ENCODE measurements around the gene MPDZ.

The MPDZ gene

GRCh38 chr9:13107008-13107407 lies 172.5 kb downstream of the MPDZ start:
- no peak overlapping the region for H3K4me3 ChIP-seq (ENCODE audit: low read depth, low read length, poor library complexity, severe bottlenecking)
- H3K27ac ChIP-seq (ENCODE audit: low read depth, low read length, poor library complexity, severe bottlenecking): no peak overlapping the region
- TF ChIP-seq EZH2 (IDR thresholded peaks at IDR 0.05; ENCODE audit: borderline replicate concordance, low read length) (no peak), CTCF (IDR thresholded peaks at IDR 0.05; ENCODE audit: low read length) (no peak)
- no peak overlapping the region for H2AFZ ChIP-seq (ENCODE audit: low read length)
- H3K9me3 ChIP-seq (ENCODE audit: low read length): no peaks in the 10 kb centered on the region
- H3F3A ChIP-seq (ENCODE audit: insufficient read depth, low read length): no peaks in the 10 kb centered on the region
- H4K20me1 ChIP-seq (ENCODE audit: insufficient read depth, low read length): no peaks in the 10 kb centered on the region
- H3K79me2 ChIP-seq (ENCODE audit: insufficient read depth, low read length): no peaks in the 10 kb centered on the region
- no peaks in the 10 kb centered on the region for H3K9me2 ChIP-seq (ENCODE audit: low read depth, low read length)
- no peaks in the 10 kb centered on the region for H3K27me3 ChIP-seq (ENCODE audit: insufficient read depth, low read length)
- no peaks in the 10 kb centered on the region for H3K36me3 ChIP-seq (ENCODE audit: insufficient read depth, low read length)
- H3K4me1 ChIP-seq (ENCODE audit: insufficient read depth, low read length, severe bottlenecking): no peaks in the 10 kb centered on the region
- H3K9ac ChIP-seq (ENCODE audit: low read length): no peak overlapping the region
- no peak overlapping the region for H3K4me2 ChIP-seq (ENCODE audit: low read length)

GRCh38 chr9:13100914-13101572 lies 178.4 kb downstream of the MPDZ start:
- Histone ChIP-seq H4K20me1 (ENCODE audit: insufficient read depth, low read length) (no peaks in the 10 kb centered on the region), H3K36me3 (ENCODE audit: insufficient read depth, low read length) (no peaks in the 10 kb centered on the region), H2AFZ (ENCODE audit: low read length) (no peak overlapping the region), H3K4me2 (ENCODE audit: low read length) (no peak overlapping the region), H3K79me2 (ENCODE audit: insufficient read depth, low read length) (no peaks in the 10 kb centered on the region), H3K27me3 (ENCODE audit: insufficient read depth, low read length) (no peaks in the 10 kb centered on the region), H3K4me3 (ENCODE audit: low read depth, low read length, poor library complexity, severe bottlenecking) (no peak overlapping the region), H3F3A (ENCODE audit: insufficient read depth, low read length) (no peaks in the 10 kb centered on the region), H3K9me3 (ENCODE audit: low read length) (no peaks in the 10 kb centered on the region), H3K4me1 (ENCODE audit: insufficient read depth, low read length, severe bottlenecking) (no peaks in the 10 kb centered on the region), H3K9me2 (ENCODE audit: low read depth, low read length) (no peaks in the 10 kb centered on the region), H3K27ac (ENCODE audit: low read depth, low read length, poor library complexity, severe bottlenecking) (no peak overlapping the region), H3K9ac (ENCODE audit: low read length) (no peak overlapping the region)
- TF ChIP-seq CTCF (IDR thresholded peaks at IDR 0.05; ENCODE audit: low read length) (no peak), EZH2 (IDR thresholded peaks at IDR 0.05; ENCODE audit: borderline replicate concordance, low read length) (no peak)

- H3K4me1 ChIP-seq (ENCODE audit: insufficient read depth, low read length, severe bottlenecking): no peaks in the 10 kb centered on the region
- H3K9me2 ChIP-seq (ENCODE audit: low read depth, low read length): no peaks in the 10 kb centered on the region
- TF ChIP-seq EZH2 (IDR thresholded peaks at IDR 0.05; ENCODE audit: borderline replicate concordance, low read length) (no peak), CTCF (IDR thresholded peaks at IDR 0.05; ENCODE audit: low read length) (no peak)
- no peak overlapping the region for H3K4me3 ChIP-seq (ENCODE audit: low read depth, low read length, poor library complexity, severe bottlenecking)
- no peak overlapping the region for H3K27ac ChIP-seq (ENCODE audit: low read depth, low read length, poor library complexity, severe bottlenecking)
- H3K4me2 ChIP-seq (ENCODE audit: low read length): no peak overlapping the region
- no peaks in the 10 kb centered on the region for H3F3A ChIP-seq (ENCODE audit: insufficient read depth, low read length)
- no peak overlapping the region for H3K9ac ChIP-seq (ENCODE audit: low read length)
- H3K79me2 ChIP-seq (ENCODE audit: insufficient read depth, low read length): no peaks in the 10 kb centered on the region
- no peaks in the 10 kb centered on the region for H4K20me1 ChIP-seq (ENCODE audit: insufficient read depth, low read length)
- H3K9me3 ChIP-seq (ENCODE audit: low read length): no peaks in the 10 kb centered on the region
- H3K36me3 ChIP-seq (ENCODE audit: insufficient read depth, low read length): no peaks in the 10 kb centered on the region
- H3K27me3 ChIP-seq (ENCODE audit: insufficient read depth, low read length): no peaks in the 10 kb centered on the region
- H2AFZ ChIP-seq (ENCODE audit: low read length): no peak overlapping the region
Observed at GRCh38 chr9:13095056-13095455, 184.4 kb downstream of the MPDZ start.

All from OCI-LY1 (cell line).